NCI-H748 (cell line): Measurements from ENCODE around the gene RASGRP3.

ENCODE experiments used
- DNase-seq: peaks from one replicate; lab custom pipeline; 2025; ENCODE audit not compliant: unreplicated experiment; lab: John Stamatoyannopoulos, UW

Gene RASGRP3

GRCh38 chr2:33573657-33574056, 97.2 kb downstream of the RASGRP3 start:
- DNase-seq = no peak

DNA sequence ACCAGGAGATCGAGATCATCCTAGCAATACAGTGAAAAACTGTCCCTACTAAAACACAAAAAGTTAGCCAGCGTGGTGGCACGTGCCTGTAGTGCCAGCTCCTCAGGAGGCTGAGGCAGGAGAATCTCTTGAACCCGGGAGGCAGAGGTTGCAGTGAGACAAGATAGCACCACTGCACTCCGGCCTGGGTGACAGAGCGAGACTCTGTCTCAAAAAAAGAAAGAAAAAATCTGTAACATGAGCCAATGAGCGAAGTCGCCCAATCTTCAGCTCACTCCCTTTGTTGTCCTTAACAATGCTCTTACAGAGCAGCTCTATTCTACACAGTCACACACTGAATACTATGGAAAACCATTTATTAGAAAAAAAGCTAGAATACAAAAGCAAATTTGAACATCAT, 100.6 kb downstream of the RASGRP3 start:
- no peak for DNase-seq

DNA sequence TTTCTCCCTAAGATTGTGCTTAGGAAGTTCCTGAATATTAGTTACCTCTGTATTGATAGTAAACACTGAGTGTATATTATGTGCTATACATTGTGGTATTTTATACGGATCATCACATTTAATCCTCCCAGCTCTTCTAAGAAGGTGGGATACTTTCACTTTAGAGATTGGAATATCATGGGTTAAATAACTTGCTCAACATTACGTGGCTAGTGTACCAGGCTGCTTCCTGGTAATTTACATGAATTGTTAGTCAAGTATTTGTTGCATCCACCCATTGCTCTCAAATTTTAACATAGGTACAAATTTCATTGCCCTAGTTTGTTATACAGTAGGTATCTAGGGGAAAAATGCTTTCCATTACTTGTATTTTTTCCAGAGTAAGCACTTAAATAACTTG, 101.2 kb downstream of the RASGRP3 start:
- DNase-seq = no peak

DNA sequence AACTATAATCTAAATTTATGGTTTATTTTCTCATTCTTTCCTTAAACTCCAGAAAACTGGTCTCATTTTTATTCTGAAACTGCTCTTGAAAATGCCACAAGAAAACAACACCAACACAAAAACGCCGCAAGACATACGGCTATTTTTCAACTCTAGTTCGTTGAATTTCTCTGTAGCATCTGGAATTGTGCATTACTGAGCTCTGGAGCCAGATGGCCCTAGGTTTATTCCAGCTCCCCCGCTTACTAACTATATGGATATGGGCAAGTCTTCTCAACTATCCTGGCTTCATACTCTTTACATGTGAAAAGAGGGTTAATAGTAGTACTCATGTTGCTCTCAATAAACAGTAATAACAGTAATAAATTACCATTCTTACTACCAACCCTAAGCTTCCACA, 102.8 kb downstream of the RASGRP3 start:
- DNase-seq = no peak

DNA sequence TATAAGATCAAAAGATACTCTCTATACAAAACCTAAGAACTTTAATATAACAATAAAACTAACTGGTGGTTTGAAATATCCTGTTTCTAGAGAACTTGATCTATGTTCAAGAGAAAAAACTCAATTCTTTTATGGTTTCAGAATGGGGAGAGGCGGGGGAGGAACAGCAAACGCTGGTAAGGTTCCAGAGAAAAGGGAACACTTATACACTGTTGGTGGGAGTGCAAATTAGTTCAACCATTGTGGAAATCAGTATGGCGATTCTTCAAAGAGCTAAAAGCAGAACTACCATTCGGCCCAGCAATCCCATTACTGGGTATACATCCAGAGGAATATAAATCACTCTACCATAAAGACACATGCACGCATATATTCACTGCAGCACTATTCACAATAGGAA, 105.4 kb downstream of the RASGRP3 start:
- DNase-seq = no peak

- DNase-seq = peak; percentile 2
Observed at GRCh38 chr2:33583194-33583938, 106.9 kb downstream of the RASGRP3 start.

DNA sequence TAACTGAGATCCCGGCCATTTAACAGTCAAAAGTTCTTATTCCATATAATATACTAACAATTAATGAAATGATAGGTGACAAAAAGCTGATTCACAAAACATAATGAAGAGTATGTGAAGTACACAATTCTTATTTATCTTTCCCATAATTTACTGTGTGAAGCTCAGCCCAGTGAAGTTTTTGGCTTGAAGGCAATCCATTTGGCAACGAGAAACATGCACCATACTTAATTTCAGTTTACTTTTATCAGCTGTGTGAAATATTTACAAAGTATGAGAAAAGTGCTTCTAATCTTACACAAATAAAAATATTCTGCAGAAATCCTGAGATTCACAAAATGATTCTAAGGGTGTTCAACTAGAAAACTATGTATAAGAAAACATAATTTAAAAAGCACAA, 110.3 kb downstream of the RASGRP3 start:
- no peak for DNase-seq

DNA sequence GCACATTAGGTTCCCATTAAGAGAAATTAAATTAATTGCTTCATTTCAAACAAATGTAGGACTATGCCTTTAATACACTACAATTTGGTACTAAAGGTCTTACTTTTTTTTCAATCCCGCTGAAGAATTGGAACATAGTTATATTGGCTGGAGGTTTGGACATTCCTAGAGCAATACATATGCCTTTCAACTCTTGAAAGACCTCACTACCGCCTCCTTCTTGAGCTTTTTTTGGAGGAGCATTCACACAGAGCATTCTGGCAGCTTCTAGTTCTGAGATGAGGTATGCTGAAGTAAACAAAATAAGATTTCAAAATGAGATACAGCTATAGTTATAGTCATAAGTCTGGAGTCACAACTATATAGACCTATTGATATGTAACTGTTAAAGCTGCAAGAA, 111.8 kb downstream of the RASGRP3 start:
- no peak for DNase-seq

DNA sequence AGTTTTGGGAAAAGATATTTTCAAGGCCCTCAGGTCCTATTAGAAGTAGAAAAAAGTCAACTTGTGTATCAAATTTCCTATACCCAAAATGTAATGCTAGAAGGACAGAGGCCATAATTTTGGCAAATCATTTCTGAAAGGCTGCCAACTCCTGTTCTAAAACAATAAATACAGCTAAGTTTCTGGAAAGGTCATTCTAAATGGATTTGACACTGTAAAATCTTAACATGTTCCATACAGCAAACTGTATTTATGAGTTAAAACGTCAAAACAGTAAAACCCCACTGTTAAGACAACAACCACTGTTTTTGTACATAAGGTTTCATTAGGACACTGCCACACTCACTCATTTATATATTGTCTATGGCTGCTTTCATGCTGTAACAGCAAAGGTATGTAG, 113.0 kb downstream of the RASGRP3 start:
- no peak for DNase-seq

DNA sequence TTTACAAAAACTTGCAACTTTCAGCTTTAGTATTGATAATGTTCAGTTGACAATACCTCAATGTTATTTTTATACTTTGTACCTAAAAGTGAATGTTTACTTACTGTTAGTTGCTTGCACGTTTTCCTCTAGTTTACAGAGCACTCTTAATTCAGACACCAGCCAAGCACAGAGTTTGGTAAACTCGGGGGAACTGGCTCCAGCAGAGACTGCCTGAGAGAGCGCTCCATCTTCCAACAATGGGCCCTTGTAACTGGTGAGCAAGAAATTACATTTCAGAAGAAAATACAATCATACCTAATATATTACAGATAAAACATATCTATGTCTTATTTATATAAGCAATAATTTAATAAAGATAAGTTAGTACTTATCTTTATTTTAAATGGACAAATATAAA, 118.9 kb downstream of the RASGRP3 start:
- DNase-seq = no peak

- DNase-seq = no peak
Observed at GRCh38 chr2:33597026-33597425, 120.6 kb downstream of the RASGRP3 start.

GRCh38 chr2:33598561-33599174, 122.2 kb downstream of the RASGRP3 start:
- peak; percentile 47 for DNase-seq

DNA sequence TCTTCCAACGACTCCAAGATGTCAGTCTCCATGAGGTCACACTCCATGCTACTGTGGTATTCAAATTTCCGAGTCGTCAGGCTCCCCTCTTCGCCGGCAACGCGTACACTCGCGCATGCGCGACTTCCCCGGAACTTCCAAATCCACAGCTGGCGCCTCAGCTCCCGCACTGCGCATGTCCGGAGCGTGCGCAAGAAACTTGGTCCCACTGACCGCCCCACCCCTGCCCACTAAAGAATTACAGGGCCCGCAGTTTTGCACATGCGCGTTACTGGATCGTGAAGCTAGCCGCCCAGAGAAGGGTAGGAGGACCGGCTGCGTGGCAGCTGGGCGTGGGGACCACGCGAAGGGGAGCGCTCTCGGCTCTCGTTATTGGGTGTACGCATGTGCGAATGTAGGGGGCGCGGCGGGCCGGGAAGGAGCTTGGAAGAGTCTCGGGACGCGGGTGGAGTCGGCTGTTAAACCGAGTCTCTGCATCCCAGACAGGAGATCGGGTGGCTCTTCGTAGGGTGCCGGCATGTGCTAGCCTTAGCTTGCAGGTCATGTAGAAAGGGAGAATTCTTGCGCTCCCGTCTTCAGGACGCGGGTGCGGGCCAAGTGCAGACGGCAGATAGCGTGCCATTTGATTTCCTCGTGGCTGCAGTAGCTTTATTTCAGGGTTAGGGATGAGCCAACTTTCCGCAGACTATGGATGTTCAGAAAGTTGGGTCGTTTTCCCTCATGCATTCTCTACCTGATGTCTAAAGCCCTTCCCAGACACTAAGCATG, 122.9 kb downstream of the RASGRP3 start, which contains the start of gene FAM98A:
Gene FAM98A, minus strand, starts transcription at position 125 of the 768 bp plus-strand sequence. Its CDS starts 78 bp downstream, at position 47.
- DNase-seq = peak; percentile 96

GRCh38 chr2:33599943-33600192, 123.4 kb downstream of the RASGRP3 start:
- no peak for DNase-seq

DNA sequence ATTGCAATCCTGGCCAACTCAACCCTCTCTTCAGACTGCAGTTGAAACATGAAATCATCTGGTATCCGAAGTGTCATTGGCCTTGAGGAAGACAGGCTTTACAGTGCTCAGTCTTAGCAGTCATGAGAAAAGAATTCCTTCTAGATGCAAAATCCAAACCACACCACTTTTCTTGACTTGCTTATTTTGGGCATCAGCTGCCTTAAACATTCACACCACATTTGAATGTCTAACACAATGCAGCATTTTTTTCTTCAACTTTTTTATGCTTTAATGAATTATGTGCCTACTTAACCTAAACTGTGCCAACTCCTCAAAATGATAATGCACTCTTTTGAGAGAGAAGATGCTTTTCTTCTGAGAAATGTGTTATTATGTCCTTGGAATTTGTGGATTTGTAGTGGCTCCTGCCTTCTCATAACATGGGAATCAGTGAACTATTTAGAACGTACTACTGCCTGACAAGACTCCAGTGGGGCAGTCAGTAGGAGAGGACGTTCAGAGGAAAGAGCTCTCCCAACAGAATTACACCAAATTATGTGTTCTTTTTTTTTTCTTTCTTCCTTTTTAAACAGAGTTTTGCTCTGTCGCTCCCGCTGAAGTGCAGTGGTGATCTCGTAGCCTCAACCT, 125.9 kb downstream of the RASGRP3 start:
- DNase-seq = no peak

GRCh38 chr2:33603416-33603815, 127.0 kb downstream of the RASGRP3 start:
- no peak for DNase-seq

DNA sequence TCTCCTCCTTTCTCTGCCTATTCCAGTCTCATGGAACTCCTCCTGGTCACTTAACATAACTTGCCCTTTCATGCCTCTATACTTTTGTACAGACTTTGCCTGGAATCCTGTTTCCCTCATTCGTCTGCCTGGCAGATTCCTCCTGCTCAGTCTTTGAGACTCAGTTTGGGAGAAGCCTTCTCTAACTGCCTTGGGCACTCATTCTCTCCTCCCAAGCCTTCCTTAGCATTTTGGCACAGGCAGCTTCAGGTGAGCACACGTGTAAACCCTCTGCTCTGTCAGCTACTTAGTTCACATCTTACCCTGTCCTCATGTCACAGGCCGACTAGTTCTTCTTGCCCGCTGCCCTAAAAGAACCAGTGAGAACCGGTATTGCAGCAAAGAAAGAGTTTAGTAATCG, 128.6 kb downstream of the RASGRP3 start:
- DNase-seq = no peak

DNA sequence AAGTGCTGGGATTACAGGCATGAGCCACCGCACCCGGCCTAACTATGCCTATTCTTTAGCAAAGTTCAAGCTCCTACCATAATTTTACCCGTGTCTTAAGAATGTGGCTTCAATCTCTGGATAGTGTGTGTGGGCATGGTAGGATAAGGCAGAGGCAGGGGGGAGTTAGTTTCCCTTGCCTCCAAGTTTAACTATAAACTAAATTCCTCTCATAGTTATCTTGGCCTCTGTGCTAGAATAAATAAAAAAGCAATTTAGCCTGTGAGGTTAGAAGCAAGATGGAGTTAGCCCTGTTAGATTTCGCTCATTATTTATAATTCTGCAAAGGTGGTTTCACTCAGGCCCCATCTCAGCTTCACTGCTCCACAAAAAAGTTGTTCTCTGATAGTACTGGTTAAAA, 129.7 kb downstream of the RASGRP3 start:
- no peak for DNase-seq

DNA sequence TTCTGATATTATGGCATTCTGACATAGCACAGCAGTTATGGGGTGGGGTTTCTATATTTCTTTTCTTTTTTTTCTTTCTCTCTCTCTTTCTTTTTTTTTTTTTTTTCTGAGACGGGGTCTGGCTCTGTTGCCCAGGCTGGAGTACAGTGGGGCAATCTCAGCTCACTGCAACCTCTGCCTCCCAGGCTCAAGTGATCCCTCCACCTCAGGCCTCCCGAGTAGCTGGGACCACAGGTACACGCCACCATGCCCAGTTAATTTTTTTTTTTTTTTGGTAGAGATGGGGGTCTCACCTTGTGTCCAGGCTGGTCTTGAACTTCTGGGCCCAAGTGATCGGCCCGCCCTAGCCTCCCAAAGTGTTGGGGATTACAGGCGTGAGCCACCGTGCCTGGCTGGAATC, 130.2 kb downstream of the RASGRP3 start:
- no peak for DNase-seq

DNA sequence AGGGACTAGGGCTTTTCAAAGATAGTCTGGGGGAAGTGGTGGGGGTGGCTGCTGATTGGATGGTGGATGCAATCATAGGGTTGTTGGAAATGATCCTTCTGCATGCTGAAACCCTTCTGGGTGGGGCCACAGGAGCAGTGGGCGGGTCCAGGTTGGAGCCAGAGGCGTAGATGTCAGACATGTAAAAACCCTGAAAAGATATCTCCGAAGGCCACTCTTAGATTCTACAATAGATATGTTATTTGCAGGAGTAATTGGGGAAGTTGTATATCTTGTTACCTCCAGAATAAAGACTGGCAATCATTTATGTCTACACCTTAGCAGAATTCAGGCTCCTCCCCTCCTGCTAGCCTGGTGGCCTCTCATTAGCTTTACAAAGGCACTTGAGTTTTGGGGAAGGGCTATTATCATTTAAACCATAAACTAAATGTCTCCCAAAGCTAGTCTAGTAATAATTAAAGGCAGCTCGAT, 130.8 kb downstream of the RASGRP3 start:
- DNase-seq = no peak

- DNase-seq = no peak
Observed at GRCh38 chr2:33607905-33608304, 131.5 kb downstream of the RASGRP3 start.

DNA sequence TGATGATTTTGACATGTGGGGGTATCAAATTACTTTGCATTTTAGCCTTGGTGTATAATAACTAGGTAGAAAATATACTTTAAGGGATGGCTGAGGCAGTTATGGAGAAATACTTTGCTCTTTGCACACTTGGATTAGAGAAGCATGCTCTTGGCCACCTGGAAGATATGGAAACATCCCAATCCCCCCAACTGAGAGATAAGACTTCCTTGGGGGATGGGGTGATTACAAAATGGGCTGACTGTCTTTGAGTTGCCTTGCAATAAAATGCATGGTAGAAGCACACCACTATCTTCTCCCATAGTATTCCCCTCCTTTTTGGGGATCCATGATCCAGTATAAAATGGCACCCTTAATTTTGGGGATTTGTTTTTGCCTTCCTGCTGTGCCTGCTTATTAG, 137.7 kb downstream of the RASGRP3 start:
- DNase-seq = no peak
